WI38 (cell line): ENCODE results near the gene CARD19.
"Not testable (repeated sequence)": the region's sequence is repeated elsewhere in the genome, so short reads cannot be mapped to it uniquely, and the experiment has no call there.

Experiments used
- H3K4me3 ChIP-seq: 2 replicates; pipeline ENCODE4 v1.5.1; 2011; ENCODE audit warnings: low read depth, mild to moderate bottlenecking, control low read depth, low read length
- TF ChIP-seq, protein P1 (sequence below): IDR thresholded peaks from 2 replicates; pipeline ENCODE4 v1.5.1; 2012; ENCODE audit warnings: low read depth, mild to moderate bottlenecking, control low read depth, low read length

Gene CARD19

DNA sequence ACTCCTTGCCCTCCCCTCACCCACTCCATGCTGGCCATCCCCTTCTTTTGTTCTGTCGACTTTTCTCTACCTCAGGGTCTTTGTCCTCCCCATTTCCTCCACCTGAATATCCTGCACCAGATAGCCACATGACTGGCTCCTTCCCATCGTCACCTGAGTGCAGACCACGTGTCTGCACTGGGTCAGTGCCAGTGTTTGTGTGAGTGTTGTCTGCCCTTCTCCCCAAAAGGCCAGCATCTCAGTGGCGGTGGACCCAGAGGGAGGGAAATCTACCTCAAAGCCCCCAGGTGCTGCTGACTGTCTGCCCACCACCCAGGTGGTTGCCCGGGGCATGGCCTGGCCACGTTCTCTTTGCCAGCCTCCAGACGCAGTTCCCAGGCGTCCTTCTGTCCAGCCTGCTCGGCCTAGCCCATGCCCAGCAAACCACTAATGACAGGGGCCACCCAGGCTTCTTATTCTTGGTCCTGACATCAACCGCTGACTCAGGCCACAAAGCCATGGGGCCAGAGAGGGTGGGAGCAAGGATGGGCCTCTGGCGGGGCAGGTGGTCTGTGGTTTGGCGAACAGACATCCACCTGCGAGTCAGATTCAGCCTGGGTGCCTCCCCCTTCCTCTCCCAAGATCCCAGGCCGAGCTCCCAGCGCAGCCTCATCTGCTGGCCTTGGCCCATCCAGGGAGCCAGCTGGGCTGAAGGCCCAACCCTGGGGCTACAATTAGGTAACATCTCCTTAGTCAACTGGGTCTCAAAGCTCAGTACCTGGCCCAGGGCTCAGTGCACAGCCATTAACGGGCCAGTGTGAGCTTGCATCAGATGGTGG, 43.6 kb downstream of the CARD19 start:
- H3K4me3 ChIP-seq: no peak overlapping the region
- TF ChIP-seq, protein P1, sequence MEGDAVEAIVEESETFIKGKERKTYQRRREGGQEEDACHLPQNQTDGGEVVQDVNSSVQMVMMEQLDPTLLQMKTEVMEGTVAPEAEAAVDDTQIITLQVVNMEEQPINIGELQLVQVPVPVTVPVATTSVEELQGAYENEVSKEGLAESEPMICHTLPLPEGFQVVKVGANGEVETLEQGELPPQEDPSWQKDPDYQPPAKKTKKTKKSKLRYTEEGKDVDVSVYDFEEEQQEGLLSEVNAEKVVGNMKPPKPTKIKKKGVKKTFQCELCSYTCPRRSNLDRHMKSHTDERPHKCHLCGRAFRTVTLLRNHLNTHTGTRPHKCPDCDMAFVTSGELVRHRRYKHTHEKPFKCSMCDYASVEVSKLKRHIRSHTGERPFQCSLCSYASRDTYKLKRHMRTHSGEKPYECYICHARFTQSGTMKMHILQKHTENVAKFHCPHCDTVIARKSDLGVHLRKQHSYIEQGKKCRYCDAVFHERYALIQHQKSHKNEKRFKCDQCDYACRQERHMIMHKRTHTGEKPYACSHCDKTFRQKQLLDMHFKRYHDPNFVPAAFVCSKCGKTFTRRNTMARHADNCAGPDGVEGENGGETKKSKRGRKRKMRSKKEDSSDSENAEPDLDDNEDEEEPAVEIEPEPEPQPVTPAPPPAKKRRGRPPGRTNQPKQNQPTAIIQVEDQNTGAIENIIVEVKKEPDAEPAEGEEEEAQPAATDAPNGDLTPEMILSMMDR: no peak

DNA sequence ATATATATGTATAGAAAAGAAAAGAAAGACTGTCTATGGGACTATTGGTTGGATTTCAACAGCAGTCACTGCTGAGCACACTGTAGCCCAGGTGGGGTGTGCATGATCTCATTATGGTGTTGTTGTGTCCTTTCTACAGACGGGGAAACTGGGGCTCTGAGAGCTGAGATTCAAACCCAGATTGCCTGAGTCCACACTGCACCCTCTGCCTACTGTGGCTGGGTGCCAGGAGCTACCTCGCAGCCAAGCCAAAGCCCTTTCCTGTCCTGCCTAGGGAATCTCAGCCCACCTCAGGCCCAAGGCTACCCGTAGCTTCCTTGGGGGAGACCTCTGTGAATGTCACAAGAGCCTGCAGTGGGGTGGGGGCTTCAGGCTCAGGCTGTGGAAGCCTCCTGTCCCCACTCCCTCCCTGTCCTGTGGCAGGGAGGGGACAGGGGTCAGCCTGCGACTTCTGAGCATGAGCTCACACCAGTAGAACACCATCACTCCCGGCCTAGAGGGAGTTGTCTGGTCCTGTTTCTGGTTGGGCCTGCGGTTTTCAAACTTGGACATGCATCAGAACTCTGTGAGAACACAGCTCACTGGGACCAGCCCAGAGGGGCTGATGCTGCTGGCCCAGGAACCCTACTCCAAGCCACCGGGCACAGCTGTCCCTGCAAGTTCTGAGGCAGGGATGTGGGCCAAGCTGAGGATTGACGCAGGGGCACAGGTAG, 45.9 kb downstream of the CARD19 start:
- no peak overlapping the region for H3K4me3 ChIP-seq
- TF ChIP-seq, protein P1: no peak

DNA sequence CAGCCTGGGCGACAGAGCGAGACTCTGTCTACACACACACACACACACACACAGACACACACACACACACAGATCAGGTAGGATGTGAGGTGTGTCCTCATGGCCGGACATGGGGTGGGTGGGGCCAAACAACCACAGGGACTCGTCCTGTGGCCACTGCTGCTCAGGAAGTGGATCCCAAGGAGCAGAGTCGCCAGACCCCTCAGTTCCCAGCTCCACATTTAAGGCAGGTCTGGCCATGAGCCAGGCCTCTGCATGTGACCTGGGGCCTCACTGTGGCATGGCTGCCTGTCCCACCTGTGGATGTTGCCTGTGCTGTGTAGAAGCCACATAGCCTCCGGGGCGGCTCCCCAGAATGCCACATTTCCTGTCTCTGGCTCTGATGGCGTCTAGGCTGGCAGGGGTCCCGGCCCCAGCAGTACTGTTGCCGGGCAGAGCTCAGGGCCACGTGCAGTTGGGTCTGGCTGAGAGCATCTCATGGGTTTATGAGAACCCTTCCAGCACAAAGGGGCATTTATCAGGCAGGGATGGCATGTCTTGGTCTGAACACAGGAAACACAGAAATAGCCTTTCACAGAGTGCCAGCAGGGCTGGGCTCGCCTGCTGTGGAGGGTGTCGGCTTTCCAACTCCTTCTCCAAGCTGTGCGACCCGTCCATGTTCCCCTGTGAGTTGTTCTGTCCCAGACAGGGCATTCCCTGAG, 48.0 kb downstream of the CARD19 start:
- TF ChIP-seq, protein P1: no peak
- no peak overlapping the region for H3K4me3 ChIP-seq

DNA sequence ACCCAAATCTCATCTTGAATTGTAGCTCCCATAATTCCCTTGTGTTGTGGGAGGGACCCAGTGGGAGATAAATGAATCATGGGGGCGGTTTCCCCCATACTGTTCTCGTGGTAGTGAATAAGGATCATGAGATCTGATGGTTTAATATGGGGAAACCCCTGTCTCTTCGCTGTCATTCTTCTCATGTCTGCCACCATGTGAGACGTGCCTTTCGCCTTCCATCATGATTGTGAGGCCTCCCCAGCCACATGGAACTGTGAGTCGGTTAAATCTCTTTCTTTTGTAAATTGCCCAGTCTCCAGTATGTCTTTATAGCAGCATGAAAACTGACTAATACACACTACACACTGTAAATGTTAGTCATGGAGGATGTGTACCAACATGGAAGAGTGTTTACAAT, 50.7 kb downstream of the CARD19 start:
- H3K4me3 ChIP-seq: not testable (repeated sequence)

DNA sequence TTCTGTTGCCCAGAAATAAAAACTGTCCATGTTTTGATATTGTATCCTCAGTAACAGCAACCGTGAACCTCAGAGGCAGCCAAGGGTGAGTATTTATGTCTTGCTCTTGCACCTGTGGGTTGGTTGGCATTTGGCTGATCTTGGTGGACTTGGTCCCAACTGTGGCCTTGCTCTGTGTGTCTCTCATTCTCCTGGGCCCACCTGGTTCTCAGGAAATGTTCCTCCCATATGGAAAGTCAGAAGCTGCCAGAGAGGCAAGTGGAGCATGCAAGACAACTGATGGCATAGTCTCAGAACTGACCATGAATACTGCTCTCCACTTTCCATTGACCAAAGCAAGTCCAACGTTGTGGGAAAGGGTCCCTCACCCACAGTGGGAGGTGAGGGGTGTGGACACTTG, 51.6 kb downstream of the CARD19 start:
- TF ChIP-seq, protein P1: no peak
- H3K4me3 ChIP-seq: no peak overlapping the region

DNA sequence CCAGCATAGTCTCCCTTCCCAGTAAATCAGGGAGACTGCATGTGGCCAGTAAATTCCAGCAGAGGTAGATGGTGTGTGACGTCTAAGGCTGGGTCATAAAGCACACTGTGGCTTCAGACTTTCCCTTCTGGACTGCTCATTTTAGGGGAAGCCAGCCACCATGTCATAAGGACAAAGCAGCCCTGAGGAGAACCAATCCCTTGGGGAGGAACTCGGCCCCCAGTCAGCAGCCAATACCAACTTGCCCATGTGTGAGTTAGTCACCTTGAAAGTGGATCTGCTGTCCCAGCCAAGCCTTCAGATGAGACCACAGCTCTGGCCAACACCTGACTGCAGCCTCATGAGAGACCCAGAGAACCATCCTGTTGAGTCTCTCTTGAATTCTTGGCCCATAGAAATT, 52.7 kb downstream of the CARD19 start:
- TF ChIP-seq, protein P1: no peak
- no peak overlapping the region for H3K4me3 ChIP-seq

DNA sequence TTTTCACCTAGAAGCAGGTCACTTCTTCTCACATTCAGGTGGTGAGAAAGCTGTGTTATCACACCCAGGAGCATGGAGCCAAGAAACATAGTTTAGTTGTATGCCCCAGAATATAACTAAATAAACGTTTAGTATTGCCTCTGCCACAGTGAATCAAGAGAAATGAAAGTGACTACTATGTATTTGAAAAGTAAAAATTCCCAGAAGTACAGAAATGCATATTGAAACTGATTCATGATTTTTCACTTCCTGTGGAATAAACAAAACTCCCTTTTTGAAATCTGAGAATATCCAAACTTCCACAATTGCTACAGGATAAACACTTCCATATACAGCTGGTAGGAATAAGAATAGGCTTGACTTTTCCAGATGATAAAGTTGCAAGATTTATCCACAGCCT, 53.3 kb downstream of the CARD19 start:
- TF ChIP-seq, protein P1: no peak

More for the DNA sequence above, 53.3 kb downstream of the CARD19 start:
- no peak overlapping the region for H3K4me3 ChIP-seq
